Islet precursor cell (in vitro differentiated cells): ENCODE results near the gene C1QTNF2.
A peak's percentile ranks its signal among the peaks of the same experiment; 100 is the strongest.

Source experiments
- DNase-seq: peaks from one replicate; pipeline ENCODE4 v3.0.0-alpha.2; 2018

C1QTNF2 gene

GRCh38 chr5:160371294-160371693, 868 bp upstream of the C1QTNF2 start:
- DNase-seq, result peak; percentile 29

- no peak for DNase-seq
These were observed 248 bp upstream of the C1QTNF2 start for GRCh38 chr5:160370713-160371034.

- DNase-seq, result peak; percentile 32
These were observed 2.5 kb downstream of the C1QTNF2 start for GRCh38 chr5:160367885-160368284.

GRCh38 chr5:160367261-160367660, 3.2 kb downstream of the C1QTNF2 start:
- DNase-seq, result peak; percentile 34

- peak; percentile 1 for DNase-seq
These were observed 4.2 kb downstream of the C1QTNF2 start for GRCh38 chr5:160366230-160366629.

- DNase-seq, result peak; percentile 37
These were observed 6.6 kb downstream of the C1QTNF2 start for GRCh38 chr5:160363660-160364395.

GRCh38 chr5:160363211-160363610, 7.2 kb downstream of the C1QTNF2 start:
- DNase-seq, result peak; percentile 21

- no peak for DNase-seq
These were observed 8.7 kb downstream of the C1QTNF2 start for GRCh38 chr5:160361624-160362228.

- peak; percentile 43 for DNase-seq
These were observed 10.1 kb downstream of the C1QTNF2 start for GRCh38 chr5:160360310-160360709.

GRCh38 chr5:160359816-160360215, 10.6 kb downstream of the C1QTNF2 start:
- DNase-seq, result peak; percentile 67

GRCh38 chr5:160359242-160359641, 11.2 kb downstream of the C1QTNF2 start:
- no peak for DNase-seq

GRCh38 chr5:160357861-160358411, 12.5 kb downstream of the C1QTNF2 start:
- DNase-seq, result no peak

GRCh38 chr5:160357394-160357793, 13.0 kb downstream of the C1QTNF2 start:
- no peak for DNase-seq

GRCh38 chr5:160356550-160357347, 13.7 kb downstream of the C1QTNF2 start:
- no peak for DNase-seq

- no peak for DNase-seq
These were observed 15.8 kb downstream of the C1QTNF2 start for GRCh38 chr5:160354666-160355065.

GRCh38 chr5:160353379-160353778, 17.0 kb downstream of the C1QTNF2 start:
- no peak for DNase-seq

- DNase-seq, result no peak
These were observed 18.1 kb downstream of the C1QTNF2 start for GRCh38 chr5:160352308-160352707.

- no peak for DNase-seq
These were observed 20.5 kb downstream of the C1QTNF2 start for GRCh38 chr5:160349935-160350303.

GRCh38 chr5:160349249-160349934, 21.0 kb downstream of the C1QTNF2 start:
- no peak for DNase-seq

- no peak for DNase-seq
These were observed 22.3 kb downstream of the C1QTNF2 start for GRCh38 chr5:160348080-160348479.

GRCh38 chr5:160347448-160347847, 23.0 kb downstream of the C1QTNF2 start:
- DNase-seq, result no peak

GRCh38 chr5:160342413-160342941, 27.9 kb downstream of the C1QTNF2 start:
- DNase-seq, result no peak
